D341Med (cell line): ENCODE results near the gene EHMT1.
"Not testable (repeated sequence)": the region's sequence is repeated elsewhere in the genome, so short reads cannot be mapped to it uniquely, and the experiment has no call there.

ENCODE experiments used
- DNase-seq: peaks from one replicate; pipeline ENCODE4 v3.0.0; 2012; ENCODE audit warnings: low spot score

The EHMT1 gene

DNA sequence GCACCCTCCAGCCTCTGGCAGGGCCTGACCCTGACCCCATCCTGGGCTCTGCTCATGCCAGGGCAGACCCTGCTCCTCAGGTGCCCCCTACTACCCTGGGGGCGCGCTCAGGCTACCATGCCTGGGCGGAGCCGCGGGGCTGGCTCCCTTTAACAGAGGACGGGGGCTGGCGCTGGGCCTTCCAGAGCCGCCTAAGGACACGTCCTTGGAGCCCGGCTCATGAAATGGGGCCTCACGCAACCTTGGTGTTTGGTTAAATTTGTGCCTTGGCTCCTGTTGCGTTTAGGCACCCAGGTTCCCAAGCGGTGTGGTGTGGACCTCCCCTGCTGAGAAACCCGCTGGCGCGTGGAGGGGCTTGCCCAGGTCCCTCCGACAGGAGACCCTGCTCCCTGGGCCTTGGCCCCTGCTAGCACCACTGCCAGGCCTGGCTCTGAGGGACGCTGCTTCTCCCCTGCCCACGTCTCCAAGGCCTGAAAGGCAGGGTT lies 3.4 kb upstream of the EHMT1 start:
- no peak for DNase-seq

DNA sequence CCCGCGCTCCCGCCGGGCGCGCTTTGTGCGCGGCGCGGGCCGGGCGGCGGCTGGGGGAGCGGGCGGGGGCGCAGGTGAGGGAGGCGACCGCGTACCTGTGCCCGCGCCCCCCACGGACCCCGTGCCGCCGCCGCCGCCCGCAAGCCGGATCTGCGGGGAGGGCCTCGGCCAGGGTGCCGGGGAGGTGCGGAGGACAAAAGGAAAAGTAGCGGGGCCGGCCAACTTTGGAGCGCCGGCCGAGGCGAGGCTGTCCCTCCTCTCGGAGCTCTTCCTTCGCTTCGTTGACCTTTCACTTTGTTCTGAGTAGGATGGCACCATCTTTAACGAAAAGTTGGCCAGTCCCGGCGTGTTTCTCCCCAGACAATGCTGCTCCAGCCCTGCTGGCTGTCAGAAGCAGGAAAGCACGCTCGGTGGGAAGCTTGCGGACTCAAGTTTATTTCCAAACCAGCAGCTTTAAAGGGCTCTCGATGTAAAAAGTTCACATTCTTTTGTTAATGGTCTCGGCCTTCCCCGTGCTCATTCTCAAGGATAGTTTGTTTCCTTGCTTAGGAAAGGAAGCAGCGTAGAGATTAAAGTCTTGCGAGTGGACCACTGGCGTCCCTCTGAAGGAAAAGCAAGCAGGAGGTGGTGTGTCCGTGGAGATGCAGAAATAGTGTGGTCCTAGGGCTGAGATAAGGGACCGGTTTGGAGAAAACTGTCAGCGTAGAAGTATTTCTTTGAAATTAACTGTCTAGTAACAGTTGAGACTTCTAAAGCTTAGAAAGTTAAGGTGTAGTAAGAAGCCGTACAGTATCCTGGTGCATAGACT lies 639 bp downstream of the EHMT1 start:
- DNase-seq: no peak

DNA sequence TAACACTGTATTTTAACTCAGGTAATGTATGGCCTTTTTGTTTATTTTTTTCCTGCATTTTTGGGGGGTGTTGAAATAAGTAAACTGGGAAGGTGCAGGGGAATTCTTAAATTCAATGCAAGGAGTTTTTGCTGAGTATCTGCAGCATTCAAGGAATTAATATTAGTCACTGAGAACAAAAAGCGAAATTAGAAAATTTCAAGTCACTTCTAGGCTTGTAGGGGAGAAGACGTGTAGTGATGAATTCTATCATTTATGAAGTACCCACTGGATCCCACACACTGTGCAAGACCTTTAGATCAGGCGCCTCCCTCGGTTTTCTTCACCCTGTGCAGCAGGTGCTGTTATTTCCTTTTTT lies 1.2 kb downstream of the EHMT1 start:
- DNase-seq: no peak

DNA sequence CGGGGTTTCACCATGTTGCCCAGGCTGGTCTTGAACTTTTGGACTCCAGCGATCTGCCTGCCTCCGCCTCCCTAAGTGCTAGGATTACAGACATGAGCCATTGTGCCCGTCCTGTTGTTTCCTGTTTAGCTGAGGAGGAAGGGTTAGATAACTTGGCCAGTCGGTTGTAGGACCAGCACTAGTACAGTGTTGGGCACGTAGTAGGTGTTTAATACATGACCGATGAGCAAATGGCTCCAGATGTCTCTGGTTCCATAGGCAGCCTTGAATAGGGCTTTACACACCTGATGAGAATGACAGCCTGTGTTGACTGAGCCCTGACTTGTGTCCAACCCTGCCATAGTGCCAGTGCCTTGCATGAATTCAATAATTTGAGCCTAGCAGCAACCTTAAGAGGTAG lies 1.8 kb downstream of the EHMT1 start:
- no peak for DNase-seq

GRCh38 chr9:137621131-137621757 lies 2.4 kb downstream of the EHMT1 start:
- DNase-seq: no peak

GRCh38 chr9:137622211-137622610 lies 3.4 kb downstream of the EHMT1 start:
- not testable (repeated sequence) for DNase-seq

- DNase-seq: no peak
Observed at GRCh38 chr9:137626464-137626863, 7.7 kb downstream of the EHMT1 start.

GRCh38 chr9:137627406-137627805 lies 8.6 kb downstream of the EHMT1 start:
- not testable (repeated sequence) for DNase-seq

DNA sequence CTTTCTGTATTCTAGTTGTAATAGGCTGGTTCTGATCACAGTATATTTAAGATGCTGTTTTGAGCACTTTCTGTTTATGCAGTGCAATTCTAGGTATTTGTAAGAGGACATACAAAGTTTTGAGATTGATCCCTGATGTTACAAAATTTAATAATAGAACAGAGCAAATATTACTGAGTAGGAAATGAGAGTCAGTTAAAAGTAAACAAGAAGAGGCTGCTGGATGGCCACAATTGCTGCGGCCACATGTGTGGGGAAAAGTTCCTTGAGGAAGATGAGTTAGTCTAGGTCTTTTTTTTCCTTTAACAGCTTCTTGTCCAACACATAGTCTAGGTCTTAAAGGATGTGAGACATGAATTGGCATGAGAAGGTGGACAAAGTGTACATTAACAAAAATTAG lies 11.3 kb downstream of the EHMT1 start:
- DNase-seq: no peak

- DNase-seq: no peak
Observed at GRCh38 chr9:137630679-137631078, 11.9 kb downstream of the EHMT1 start.

GRCh38 chr9:137631345-137632229 lies 12.8 kb downstream of the EHMT1 start:
- DNase-seq: no peak

- DNase-seq: no peak
Observed at GRCh38 chr9:137632230-137633161, 13.7 kb downstream of the EHMT1 start.

- no peak for DNase-seq
Observed at GRCh38 chr9:137634016-137634415, 15.2 kb downstream of the EHMT1 start.

GRCh38 chr9:137638680-137639079 lies 19.9 kb downstream of the EHMT1 start:
- DNase-seq: no peak

DNA sequence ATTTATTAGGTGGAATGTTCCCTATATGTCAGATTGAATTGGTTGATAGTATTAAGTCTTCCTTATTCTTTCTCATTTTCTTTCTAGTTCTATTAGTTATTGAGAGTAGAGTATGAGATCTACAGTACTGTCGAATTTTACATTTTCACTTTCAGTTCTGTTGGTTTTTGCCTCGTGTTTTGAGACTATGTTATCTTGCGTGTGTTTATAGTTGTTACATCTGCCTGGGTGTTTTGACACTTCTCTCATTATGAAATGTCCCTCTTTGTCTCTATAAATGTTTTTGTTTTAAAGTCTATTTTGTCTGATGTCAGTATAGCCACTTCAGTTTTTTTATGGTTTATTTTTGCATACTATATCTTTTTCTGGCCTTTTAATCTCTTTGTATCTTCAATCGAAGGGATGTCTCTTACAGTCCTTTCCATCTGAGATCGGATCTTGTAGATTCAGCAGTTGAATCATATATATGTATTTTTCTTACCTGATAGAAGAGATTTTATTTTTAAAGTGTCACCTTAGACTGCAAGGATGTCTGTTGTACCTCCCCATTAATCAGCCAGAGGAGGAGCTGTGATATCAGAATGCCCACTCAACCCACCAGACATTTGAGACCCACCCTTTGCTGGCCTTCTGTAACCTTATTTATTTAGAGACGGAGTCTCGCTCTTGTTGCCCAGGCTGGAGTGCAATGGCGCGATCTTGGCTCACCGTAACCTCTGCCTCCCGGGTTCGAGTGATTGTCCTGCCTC lies 20.7 kb downstream of the EHMT1 start:
- DNase-seq: no peak

- no peak for DNase-seq
Observed at GRCh38 chr9:137640862-137641261, 22.1 kb downstream of the EHMT1 start.

- no peak for DNase-seq
Observed at GRCh38 chr9:137642118-137642601, 23.4 kb downstream of the EHMT1 start.

- DNase-seq: no peak
Observed at GRCh38 chr9:137642892-137643291, 24.1 kb downstream of the EHMT1 start.

DNA sequence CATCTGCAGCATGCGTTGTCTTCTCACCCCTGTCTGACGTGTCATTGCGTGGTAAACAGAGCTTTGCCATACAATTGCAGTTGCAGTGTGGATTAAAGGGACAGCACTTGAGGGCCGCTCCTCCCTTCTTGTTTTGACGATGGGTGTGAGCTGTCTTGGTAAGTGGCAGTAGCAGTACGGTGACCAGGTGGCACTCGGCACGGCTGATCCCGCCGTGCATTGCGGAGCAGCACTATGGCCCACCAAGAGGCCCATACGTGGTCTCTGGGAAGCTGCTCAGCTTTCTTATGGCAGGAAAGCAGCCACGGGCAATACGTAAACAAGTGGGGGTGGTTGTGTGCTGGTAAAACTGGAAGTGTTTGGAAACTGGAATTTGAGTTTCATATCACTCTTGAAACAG lies 25.1 kb downstream of the EHMT1 start:
- DNase-seq: no peak

DNA sequence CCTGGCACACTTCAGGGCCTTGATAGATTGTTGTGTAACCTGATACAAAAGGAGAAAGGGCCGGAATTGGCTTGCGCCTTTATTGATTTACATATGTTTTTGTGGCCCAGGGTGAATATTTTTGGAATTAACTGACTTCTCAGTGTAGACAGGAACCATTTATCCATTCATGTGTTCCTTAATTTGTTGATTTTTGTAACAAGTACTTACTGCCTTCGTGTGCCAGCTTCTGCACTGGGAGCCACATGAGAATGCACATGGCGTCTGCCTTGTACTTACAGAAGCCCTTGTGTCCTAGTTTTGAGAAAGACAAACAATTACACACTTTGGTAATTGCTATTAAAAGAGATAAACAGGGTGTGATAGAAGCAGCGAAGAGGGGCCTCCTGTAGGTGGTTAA lies 26.4 kb downstream of the EHMT1 start:
- DNase-seq: no peak

GRCh38 chr9:137646341-137646740 lies 27.5 kb downstream of the EHMT1 start:
- no peak for DNase-seq
